ENCODE measurements around the gene SNPH.
"Not testable (repeated sequence)": the region's sequence is repeated elsewhere in the genome, so short reads cannot be mapped to it uniquely, and the experiment has no call there.

Gene SNPH

GRCh38 chr20:1266167-1266973, at the start of gene SNPH:
Gene SNPH (plus strand): TSS chr20:1266294. CDS start chr20:1296240, 29,946 bp downstream.
- peak; percentile 82 for DNase-seq

DNA sequence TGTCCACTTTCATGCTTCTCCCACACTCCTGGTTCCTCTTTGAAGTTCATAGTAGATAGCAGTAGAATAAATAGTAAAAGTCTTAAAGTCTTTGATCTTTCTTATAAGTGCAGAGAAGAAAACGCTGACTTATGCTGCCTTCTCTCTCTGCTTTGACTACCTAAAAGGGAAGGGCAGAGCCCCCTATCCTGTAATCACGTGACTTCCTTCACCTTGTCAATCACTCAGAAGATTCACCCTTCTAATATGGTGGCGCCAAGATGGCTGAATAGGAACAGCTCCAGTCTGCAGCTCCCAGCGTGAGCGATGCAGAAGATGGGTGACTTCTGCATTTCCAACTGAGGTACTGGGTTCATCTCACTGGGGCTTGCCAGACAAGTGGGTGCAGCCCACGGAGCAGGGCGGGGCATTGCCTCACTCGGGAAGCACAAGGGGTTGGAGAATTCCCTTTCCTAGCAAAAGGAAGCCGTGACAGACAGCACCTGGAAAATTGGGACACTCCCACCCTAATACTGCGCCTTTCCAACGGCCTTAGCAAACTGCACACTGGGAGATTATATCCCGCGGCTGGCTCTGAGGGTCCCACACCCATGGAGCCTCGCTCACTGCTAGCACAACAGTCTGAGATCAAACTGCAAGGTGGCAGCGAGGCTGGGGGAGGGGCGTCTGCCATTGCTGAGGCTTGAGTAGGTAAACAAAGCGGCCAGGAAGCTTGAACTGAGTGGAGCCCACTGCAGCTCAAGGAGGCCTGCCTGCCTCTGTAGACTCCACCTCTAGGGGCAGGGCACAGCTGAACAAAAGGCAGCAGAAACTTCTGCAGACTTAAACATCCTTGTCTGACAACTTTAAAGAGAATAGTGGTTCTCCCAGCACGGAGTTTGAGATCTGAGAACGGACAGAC, 49.3 kb upstream of the SNPH start:
- DNase-seq = not testable (repeated sequence)

- not testable (repeated sequence) for DNase-seq
These were observed 43.3 kb upstream of the SNPH start for GRCh38 chr20:1222750-1223149.

- DNase-seq = no peak
These were observed 41.7 kb upstream of the SNPH start for GRCh38 chr20:1224205-1224890.

DNA sequence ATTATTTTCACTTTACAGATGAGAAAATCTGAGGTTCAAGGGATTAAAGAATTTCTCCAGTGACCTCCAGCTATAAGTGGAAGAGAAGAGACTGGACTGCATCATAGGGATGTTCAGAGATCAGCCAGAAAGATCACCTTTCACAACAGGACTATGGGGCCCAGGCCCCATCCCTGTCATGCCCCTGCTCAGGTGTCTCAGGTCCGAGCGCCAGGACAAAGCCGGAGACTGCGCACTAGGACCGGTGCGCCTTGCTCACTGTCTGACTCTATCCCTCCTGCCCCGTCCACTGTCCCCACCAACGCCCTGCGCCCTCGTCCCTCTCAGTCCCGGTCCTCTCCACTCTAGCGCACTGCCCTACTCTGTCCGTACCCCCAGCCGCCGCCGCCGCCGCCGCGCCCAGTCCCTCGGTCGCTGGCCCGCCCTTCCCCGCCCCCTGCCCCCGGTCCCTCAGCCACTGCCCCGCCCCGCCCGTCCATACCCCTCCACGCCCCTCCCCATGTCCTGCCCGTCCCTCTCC, 40.8 kb upstream of the SNPH start:
- no peak for DNase-seq

DNA sequence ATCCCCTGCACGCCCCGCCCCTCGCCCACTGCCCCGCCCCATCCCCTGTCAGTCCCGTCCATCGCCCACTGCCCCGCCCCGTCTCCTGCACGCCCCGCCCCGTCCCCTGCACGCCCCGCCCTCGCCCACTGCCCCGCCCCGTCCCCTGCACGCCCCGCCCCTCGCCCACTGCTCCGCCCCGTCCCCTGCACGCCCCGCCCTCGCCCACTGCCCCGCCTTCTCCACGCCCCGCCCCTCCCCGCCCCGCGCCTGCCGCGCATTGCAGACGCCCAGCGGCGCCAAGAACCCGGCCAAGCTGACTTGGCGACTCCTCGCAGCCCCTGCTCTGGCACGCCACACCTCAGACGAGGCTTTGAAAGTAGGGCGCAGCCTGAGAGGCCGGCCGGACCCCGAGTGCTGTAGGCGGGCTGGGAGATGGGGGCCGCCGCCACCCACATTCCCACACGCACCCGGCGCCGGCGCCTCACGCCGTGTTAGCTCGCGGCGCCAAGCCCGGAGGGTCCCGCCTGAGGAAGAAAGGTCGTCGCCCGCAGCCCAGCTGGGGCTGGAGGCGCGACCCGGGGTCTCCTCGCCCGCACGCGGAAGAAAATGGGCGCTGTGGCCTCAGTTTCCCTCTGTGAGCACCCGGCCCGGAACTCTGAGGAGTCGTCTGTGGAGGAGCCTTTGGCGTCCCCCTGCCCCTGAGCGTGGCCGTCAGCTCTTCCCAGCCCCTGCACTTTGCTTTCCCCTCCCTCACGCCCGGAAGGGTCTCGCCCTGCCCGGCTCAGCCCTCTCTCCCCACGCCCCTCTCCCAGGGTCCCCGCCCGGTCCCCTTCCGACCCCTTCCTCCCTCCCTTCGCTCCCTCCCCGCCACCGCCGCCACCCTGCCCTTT, 40.1 kb upstream of the SNPH start, which contains the start of gene RAD21L1:
Gene RAD21L1 (plus strand): TSS at position 262 of the 872 bp plus-strand sequence. CDS start 2,410 bp downstream, outside the sequence.
- DNase-seq = peak; percentile 94

GRCh38 chr20:1229541-1229940, 36.6 kb upstream of the SNPH start:
- DNase-seq = no peak

DNA sequence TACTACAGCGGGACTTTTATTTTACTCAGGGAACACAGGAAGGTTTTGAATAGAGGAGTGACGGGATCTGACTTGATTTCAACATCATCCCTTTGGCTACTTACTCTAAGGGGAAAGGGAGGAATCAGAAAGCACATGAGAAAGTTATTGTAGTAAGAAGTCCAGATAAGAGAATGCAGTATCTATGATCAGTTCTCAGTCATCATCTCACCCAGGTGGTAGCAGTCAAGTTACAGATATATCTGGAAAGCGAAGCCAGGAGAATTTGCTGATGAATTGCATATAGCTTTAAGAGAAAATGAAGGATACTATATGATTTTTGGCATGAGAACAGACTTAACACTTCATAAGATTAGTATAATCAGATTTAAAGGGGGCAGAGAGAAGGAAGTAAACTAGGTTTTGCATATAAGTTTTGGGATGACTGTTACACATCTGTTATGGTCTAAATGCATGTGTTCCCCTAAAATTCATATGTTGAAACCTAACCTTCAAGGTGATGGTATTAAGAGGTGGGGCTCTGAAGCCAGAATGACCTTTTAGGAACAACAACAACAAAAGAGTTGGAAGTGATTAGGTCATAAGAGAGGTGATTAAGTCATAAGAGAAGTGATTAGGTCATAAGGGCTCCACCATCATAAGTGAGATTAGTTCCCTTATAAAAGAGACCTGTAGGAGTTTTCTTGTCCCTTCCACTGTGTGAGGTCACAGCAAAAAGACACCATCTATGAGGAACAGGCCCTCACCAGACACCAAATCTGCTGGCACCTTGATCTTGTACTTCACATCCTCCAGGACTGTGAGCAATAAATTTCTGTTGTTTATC, 33.6 kb upstream of the SNPH start:
- no peak for DNase-seq

DNA sequence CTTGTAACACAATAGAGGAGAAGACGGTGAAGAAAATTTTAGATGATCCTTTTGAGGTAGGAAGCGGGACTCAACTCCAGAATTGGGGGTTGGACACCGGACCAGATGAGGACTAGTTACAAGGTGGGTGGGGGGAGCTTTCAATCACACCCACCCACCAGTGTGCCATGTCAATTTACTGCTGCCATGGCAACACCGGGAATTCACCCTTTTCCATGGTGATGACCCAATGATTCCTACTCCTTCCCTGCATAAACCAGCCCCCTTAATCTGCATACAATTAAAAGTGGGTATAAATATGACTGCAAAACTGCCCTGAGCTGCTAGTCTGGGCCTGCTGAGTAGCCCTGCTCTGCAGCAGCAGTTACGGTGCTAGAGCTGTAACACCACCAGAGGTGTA, 25.5 kb upstream of the SNPH start:
- no peak for DNase-seq

- no peak for DNase-seq
These were observed 24.6 kb upstream of the SNPH start for GRCh38 chr20:1241456-1241855.

- DNase-seq = no peak
These were observed 24.0 kb upstream of the SNPH start for GRCh38 chr20:1242099-1242498.

DNA sequence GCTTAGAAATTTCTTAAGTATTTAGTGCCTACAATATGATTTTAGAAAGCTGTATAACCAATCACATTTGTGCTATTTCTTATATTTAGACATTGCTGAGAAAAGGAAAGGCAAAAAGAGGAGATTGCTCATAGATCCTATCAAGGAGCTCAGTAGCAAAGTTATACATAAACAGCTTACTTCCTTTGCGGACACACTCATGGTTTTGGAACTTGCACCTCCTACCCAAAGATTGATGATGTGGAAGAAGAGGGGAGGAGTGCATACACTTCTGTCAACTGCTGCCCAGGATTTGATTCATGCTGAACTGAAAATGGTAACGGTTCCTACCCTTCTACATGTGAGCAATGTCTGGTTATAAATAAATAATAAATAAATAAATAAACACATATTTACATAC, 23.6 kb upstream of the SNPH start:
- DNase-seq = no peak

DNA sequence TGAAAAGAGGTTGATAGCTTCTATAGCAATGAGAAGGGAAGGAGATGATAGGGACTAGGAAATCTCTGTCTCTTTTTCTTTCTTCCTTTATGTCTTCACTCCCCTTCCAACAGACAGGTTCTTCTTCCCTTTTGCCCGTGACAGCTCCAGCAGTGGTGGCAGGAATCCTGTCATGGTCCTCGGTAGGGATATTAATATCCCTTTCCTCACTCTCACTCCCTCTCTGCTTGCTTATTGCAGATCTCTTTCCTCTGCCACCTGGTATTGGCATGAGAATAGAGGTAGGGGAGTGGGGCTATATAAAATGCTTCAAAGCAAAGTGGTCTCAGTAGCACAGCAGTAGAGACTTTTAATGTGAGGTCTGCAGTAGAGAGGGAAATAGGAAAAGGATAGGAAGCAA, 20.5 kb upstream of the SNPH start:
- DNase-seq = no peak

GRCh38 chr20:1247689-1248088, 18.4 kb upstream of the SNPH start:
- DNase-seq = no peak

DNA sequence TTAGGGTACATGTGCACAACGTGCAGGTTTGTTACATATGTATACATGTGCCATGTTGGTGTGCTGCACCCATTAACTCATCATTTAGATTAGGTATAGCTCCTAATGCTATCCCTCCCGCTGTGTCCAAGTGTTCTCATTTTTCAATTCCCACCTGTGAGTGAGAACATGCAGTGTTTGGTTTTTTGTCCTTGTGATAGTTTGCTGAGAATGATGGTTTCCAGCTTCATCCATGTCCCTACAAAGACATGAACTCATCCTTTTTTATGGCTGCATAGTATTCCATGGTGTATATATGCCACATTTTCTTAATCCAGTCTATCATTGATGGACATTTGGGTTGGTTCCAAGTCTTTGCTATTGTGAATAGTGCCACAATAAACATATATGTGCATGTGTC, 15.8 kb upstream of the SNPH start:
- DNase-seq = not testable (repeated sequence)

- no peak for DNase-seq
These were observed 13.7 kb upstream of the SNPH start for GRCh38 chr20:1252416-1252815.

DNA sequence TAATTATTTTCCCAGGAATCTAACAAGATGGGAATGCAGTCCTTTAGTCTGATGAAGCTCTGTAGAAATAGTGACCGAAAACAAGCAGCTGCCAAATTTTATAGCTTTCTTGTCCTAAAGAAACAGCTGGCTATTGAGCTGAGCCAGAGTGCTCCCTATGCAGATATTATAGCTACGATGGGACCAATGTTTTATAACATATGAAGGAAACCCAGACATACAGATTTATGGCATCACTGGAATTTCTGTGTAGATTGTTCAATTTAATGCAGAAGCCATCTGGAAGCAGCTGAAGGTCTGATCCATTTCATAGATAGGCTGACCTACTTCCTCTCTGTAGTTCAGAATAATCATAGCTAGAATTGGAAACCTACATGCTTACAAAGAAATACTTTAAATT, 11.8 kb upstream of the SNPH start:
- DNase-seq = no peak

DNA sequence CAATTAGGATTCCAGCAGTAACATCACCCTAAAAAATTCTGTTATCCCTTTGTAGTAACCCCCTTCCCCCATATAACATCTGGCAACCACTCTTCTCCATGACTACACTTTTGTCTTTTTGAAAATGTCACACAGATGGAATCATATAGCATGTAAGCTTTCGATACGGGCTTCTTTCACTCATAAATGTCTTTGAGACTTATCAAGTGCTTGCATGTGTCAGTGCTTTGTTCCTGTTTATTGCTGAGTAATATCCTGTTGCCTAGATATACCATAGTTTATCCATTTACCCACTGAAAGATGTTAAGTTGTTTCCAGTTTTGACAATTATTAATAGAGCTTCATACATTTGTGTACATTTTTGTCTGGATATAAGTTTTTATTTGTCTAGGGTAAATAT, 10.4 kb upstream of the SNPH start:
- no peak for DNase-seq

GRCh38 chr20:1263853-1264252, 2.2 kb upstream of the SNPH start:
- DNase-seq = no peak

DNA sequence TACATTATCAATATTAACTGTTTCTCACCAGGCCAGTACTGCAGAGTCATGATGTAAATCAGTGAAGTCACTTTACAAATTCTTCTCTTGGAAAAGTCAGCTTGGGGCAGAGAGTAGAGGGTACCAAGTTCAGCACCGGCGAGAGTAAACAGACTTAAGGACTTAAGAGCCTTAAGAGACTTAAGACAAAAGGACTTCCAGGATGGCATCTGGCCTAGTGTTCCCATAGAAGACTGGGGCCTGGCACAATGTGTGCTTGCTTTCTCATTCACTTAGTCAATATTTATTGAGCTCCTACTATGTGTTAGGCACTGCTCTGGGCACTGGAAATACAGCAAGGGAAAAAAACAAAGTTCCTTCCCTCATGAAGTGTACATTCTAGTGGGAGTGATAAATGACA, 1.4 kb upstream of the SNPH start:
- no peak for DNase-seq

All from activated CD8-positive, alpha-beta memory T cell treated with anti-CD3 and anti-CD28 coated beads, Interleukin-2, amount 50 U/mL, for 48 hours (primary cell).